ENCODE results near the gene PLEKHA7. TPM values are rescaled to one million over a fixed set of nuclear protein-coding genes. Genes with fewer than 3 reads are reported as not detected.

The PLEKHA7 gene
- total RNA-seq, 1 donor from 2014 or later = 45.9 TPM

- no peak for DNase-seq (ENCODE audit: extremely low spot score in 2 of 2)
- no peak overlapping the region for H3K4me3 ChIP-seq
- H3K9me3 ChIP-seq = no peaks in the 10 kb centered on the region
- no peaks in the 10 kb centered on the region for H3K27me3 ChIP-seq
- TF ChIP-seq POLR2A (IDR thresholded peaks at IDR 0.05) = no peak
- TF ChIP-seq CTCF (IDR thresholded peaks at IDR 0.05) = no peak
- TF ChIP-seq POLR2AphosphoS5 (IDR thresholded peaks at IDR 0.05; ENCODE audit: insufficient read depth in 1 of 2, low read depth in 1 of 2) = no peak
- peaks cover 32% of the 10 kb centered on the region for H3K4me1 ChIP-seq
- no peaks in the 10 kb centered on the region for H3K36me3 ChIP-seq
- intact Hi-C loops (cut with DNase I) = no loop called here
- no peak overlapping the region for H3K27ac ChIP-seq
Measured at GRCh38 chr11:16985297-16985696, 28.9 kb downstream of the PLEKHA7 start.

GRCh38 chr11:16984229-16984628, 30.0 kb downstream of the PLEKHA7 start:
- Histone ChIP-seq H3K4me1 (peaks cover 32% of the 10 kb centered on the region), H3K4me3 (no peak overlapping the region), H3K27ac (no peak overlapping the region), H3K27me3 (no peaks in the 10 kb centered on the region), H3K36me3 (no peaks in the 10 kb centered on the region), H3K9me3 (no peaks in the 10 kb centered on the region)
- TF ChIP-seq CTCF (IDR thresholded peaks at IDR 0.05) (no peak), POLR2A (IDR thresholded peaks at IDR 0.05) (no peak), POLR2AphosphoS5 (IDR thresholded peaks at IDR 0.05; ENCODE audit: insufficient read depth in 1 of 2, low read depth in 1 of 2) (no peak)
- intact Hi-C loops (cut with DNase I) = no loop called here
- DNase-seq (ENCODE audit: extremely low spot score in 2 of 2) = no peak

- Histone ChIP-seq H3K27ac (no peak overlapping the region), H3K4me1 (peaks cover 28% of the 10 kb centered on the region)
- intact Hi-C loops (cut with DNase I) = no loop called here
Measured at GRCh38 chr11:16982809-16983208, 31.4 kb downstream of the PLEKHA7 start.

DNA sequence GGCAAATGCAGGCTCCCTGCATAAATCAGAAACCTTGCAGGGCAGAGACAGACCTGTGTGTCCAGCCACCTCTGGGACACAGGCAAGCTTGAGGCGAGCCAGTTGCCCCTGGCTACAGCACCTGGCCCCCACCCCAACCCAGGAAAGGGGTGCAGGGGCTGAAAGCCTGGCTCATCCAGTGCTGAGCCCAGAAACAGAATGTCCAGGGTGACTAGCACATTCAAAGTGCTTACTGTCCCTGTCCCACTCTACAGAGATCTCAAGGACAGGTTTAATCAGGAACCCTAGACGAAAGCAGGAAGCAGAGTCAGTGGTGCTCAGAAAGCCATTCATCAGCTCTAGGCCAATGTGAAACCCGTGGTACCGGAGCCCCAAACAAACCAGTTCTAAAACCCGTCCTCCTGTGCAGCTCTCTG, 31.9 kb downstream of the PLEKHA7 start:
- H3K27ac ChIP-seq = no peak overlapping the region
- H3K4me1 ChIP-seq = peaks cover 24% of the 10 kb centered on the region
- intact Hi-C loops (cut with DNase I) = no loop called here

More at GRCh38 chr11:16982809-16983208, 31.4 kb downstream of the PLEKHA7 start:
- no peak for DNase-seq (ENCODE audit: extremely low spot score in 2 of 2)
- Histone ChIP-seq H3K36me3 (no peaks in the 10 kb centered on the region), H3K27me3 (no peaks in the 10 kb centered on the region), H3K9me3 (no peaks in the 10 kb centered on the region), H3K4me3 (no peak overlapping the region)
- TF ChIP-seq POLR2AphosphoS5 (IDR thresholded peaks at IDR 0.05; ENCODE audit: insufficient read depth in 1 of 2, low read depth in 1 of 2) = no peak
- TF ChIP-seq POLR2A (IDR thresholded peaks at IDR 0.05) = no peak
- no peak for TF ChIP-seq CTCF (IDR thresholded peaks at IDR 0.05)

More for the DNA sequence above, 31.9 kb downstream of the PLEKHA7 start:
- no peak for DNase-seq (ENCODE audit: extremely low spot score in 2 of 2)
- TF ChIP-seq POLR2A (IDR thresholded peaks at IDR 0.05) (no peak), CTCF (IDR thresholded peaks at IDR 0.05) (no peak), POLR2AphosphoS5 (IDR thresholded peaks at IDR 0.05; ENCODE audit: insufficient read depth in 1 of 2, low read depth in 1 of 2) (no peak)
- Histone ChIP-seq H3K9me3 (no peaks in the 10 kb centered on the region), H3K27me3 (no peaks in the 10 kb centered on the region), H3K36me3 (no peaks in the 10 kb centered on the region), H3K4me3 (no peak overlapping the region)

Measured in vagina (tissue), 2 donors.